NOMO-1 treated with DMSO at 0.1 percent for 48 hours (cell line): ENCODE results near the gene GABBR2.
"Not testable (repeated sequence)": the region's sequence is repeated elsewhere in the genome, so short reads cannot be mapped to it uniquely, and the experiment has no call there.

Source experiments
- DNase-seq: peaks from one replicate; lab custom pipeline; 2025; ENCODE audit not compliant: unreplicated experiment; lab: John Stamatoyannopoulos, UW

GABBR2 gene

DNA sequence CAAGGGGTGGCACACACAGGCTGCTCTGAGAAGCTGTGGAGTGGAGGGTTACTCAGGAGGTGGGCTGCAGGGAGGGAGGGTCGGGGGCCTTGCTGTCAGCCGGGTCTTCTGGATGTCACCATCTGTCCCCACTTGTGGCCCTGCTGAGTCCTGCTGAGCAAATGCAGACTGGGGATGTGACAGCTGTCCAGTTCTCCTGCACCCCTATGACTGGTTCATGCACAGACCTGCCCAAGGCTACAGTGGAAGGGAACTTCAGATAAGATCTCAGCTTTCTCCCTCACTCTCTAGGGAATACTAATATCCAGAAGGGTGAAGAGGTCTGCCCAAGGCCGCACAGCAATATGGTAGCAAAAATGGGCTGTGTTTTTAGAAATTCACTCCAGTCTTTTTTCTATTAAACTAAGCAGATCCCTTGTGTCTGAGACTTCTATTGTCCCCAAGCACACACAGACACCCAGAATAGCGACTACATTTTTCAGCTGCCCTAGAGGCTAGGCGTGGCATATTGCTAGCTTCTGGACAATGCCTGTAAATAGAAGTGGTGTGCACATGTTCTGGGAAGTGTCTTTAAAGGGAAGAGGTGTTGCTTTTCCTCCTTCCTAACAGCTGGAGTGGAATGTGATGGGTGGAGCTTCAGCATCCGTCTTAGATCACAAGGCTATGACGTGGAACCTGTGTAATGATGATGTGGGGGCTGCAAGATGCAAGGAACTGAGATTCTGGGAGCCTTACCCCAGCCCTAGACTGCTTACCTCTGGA, 402.2 kb downstream of the GABBR2 start:
- no peak for DNase-seq

DNA sequence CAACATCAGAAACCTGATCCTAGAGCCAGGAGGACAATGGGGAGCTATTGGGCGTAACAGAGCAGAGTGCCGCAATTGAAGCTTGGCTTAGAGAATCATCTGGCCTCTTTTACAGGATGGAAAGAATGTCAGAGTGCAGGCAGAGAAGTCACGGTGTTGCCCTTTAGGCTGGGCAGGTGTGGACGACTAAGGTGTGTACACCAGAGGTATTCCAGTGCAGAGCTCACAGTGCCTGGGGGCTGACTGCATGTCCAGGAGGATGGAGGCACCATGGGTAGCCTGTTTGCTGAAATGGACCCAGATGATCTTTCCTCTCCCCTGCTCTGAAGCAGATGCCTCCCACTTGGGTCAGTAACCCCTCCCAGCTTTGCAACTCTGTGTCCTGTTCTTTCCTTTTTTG, 404.4 kb downstream of the GABBR2 start:
- no peak for DNase-seq

DNA sequence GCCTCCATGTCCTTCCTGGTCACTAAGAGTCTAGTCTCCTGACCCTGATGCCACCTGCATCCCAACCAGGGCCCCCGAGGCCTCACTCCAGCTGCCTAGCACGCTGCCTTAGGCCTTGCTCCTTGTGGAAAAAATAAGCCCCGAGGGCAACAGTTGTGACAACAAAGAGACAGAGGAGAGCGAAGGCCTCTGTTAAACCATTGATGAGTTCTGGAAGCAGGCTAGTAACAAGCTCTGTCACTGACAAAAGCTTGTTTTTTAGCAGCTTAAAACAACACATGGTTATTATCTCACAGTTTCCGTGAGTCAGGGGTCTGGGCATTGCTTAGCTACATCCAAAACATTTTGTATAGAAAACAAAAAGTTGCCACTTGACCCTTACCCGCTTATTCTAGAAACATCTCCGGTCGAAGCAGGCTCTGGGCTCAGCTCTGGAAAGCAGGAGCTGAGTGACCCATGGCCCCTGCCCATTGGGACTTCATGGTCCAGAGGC, 405.1 kb downstream of the GABBR2 start:
- DNase-seq: no peak

DNA sequence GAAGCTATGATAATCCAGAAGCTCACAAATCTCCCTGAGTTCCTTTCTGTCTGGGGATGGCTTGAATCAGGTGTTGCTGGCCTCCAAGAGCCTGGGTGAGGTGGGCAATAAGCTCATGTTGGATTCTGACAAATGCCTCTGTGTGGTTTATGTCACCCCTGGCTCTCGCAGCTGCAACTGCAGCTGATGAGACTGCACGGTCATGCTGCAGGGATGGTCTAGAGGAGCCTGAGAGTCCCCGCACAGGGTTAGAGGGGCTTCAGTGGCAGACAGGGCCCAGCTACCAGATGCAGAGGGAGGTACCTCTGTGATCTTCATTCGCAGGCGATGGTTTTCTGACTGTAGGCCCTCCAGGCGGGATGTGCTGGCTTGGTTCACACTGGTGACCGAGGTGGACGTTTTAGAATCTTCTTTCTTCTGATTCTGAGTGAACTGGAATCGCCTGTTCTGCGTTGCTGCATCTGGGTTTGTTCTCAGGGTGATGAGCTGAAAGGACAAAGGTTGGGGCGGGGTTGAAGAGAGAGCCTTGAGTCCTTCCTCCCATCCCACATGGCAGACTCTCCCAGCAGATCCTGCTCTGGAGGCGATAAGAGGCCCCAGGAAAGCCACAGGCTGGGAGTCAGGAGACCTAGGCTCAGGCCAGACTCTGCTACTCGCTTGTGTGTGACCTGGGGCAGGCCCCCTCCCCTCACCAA, 405.6 kb downstream of the GABBR2 start:
- DNase-seq: no peak

DNA sequence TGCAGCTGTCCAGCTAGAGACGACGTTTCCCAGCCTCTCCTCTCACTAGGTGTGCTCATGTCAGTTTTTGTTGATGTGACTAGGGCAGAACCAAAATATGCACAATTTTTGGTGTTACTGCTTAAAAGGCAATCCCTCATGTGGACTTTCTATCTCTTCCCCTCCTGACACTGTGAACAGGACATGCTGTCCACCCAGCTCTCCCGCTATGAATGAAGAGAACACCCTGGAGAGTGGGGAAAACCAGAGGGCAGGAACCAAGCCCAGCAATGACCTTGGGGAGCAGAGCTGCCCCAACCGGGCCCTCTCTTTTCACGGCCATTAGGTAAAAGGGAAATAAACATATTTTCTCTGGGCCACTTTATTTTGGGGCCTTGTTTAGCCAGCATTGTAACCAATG, 406.6 kb downstream of the GABBR2 start:
- no peak for DNase-seq

DNA sequence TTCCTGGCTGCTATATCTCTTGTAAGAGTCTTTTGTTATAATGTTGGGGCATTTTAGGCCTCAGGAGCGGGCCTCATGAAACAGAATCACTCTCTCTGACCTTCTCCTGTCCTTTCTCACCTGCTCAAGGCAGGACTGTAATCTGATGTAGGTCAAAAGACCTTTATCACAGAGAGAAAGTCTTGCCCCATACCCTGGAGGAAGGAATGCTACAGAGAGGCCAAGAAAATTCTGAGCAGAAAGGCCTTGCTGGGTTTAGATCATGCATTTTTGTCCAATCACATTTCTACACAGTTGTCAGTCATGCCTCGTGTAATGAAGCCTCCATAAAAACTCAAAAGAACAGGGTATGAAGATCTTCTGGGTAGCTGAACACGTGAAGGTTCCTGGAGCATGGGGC, 408.1 kb downstream of the GABBR2 start:
- no peak for DNase-seq

DNA sequence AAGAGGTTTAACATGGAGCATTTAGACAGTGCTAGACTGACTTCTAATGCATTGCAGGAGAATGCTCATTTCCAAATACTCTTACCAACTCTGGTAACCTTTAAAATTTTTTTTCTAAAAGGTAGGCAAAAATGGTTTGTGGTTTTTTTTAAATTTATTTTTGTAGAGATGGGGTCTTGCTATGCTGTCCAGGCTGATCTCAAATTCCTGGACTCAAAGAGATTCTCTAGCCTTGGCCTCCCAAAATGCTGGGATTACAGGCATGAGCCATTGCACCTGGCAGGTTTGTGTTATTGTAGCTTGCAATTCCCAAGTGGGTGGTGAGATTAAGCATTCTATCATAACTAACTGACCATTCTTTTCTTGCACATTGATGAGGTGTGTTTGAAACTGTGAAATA, 410.3 kb downstream of the GABBR2 start:
- no peak for DNase-seq

DNA sequence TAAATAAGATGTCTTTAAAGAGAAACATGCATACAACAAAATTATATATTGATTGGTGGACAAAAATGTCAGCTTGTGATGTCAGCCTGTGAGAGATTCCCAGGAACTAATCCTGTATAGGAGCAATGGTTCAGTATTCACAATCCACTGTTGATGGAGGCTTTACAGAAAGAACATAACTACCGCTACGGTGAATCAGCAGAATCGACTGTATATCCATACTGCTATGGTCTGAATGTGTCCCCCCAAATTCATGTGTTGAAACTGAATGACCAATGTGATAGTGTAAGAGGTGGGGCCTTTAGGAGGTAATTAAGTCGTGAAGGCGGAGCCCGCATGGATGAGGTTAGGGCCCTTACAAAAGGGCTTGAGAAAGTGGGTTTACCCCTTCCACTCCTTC, 412.9 kb downstream of the GABBR2 start:
- no peak for DNase-seq

DNA sequence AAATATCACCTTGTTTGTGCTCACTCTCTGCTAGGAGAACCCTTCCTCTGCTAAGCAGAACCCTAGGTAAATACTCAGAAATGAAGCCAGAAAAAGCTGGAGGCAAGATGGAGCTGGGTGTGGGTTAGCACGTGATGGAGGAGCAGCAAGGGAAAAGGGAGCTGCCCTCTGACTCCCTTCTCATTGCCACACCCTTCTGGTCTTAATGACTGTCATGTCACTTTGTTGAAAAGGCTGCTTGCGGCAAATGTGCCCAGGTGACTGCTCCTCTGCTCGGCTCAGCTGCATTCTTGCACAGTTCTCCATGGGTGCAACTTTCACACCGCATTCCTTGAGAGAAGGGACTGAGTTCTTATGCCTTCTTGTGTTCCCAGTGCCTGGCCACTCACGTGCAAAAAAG, 416.9 kb downstream of the GABBR2 start:
- no peak for DNase-seq

DNA sequence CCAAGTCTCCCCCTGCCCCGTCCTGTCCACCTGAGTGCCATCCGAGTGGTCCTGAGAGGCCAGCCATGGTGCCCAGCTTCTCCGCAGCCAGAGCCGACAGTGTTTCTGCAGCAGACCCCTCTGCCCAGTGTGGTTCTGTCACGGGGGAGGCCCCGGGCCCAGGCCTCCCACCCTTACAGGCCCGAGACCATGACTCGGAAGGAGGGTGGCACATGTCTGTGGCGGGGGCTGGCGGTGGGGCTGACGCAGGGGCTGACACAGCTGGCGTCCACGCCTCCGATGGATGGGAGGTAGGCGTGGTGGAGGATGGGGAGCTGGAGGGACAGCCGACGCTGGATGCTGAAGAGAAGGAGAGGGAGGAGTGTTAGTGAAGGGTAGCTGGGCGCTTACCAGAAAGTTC, 418.3 kb downstream of the GABBR2 start:
- DNase-seq: no peak

DNA sequence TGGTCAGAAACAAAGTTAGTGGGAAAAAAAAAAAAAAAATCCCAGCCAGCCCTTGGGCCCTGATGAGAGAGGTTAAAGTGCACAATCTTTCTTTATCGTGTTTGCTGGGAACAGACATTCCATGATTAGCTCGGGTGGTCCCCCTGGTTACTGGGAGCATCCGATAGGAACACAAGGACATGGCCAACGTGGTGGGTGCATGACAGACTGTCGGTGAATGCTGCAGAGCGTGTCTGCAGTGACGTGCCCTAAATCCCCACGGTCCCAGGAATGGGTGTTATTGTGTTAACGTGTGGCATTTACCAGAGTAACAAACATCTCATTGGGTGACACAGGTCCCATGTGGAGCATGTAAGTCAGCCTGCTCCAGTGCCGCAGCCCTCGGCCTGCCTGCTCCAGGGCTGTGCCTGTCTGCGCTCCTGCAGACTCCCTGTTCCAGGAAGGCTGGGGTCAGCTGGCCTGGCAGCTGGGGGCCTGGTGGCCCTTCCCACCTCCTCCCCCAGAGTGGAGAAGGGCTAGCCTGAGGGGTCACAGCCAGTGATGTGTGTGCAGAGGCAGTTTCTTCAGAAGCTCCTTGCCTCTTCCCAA, 419.0 kb downstream of the GABBR2 start:
- no peak for DNase-seq

DNA sequence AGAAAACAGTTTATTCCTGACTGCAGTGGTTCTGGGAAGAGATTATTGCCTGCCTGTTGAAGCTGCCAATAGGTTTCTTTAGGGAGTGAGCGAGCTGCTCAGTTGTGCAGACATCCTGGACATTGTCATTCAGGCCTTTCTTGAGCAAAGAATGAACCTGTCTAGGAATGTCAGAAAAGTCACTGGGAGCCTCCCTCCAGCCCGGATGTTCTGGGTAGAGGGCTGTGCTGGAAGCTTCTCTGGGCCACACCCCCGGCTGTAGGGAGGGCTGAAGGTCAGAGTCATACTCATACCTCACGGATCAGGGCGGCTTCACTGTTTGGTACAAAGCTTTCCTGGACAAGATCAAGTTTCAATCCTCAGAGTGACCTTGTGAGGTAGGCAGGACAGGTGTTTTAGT, 419.9 kb downstream of the GABBR2 start:
- DNase-seq: no peak

DNA sequence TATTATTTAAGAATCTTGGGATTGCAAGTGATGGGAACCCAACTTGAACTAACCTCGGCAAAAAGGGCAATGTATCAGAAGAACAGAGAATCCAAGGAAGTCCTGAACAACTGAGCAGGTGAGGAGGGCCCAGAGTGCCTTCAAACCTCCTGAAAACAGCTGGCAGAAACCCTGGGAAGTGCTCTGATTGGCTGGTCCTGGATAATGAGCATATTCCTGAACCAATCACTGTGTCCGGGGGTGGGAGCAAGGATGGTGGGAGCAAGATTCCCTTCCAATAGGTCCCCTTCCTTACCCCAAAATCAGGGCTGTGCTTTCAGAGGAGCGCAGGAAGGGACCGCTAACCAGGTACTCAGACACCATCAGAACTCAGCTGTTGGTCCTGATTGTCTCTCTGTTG, 421.4 kb downstream of the GABBR2 start:
- DNase-seq: no peak

DNA sequence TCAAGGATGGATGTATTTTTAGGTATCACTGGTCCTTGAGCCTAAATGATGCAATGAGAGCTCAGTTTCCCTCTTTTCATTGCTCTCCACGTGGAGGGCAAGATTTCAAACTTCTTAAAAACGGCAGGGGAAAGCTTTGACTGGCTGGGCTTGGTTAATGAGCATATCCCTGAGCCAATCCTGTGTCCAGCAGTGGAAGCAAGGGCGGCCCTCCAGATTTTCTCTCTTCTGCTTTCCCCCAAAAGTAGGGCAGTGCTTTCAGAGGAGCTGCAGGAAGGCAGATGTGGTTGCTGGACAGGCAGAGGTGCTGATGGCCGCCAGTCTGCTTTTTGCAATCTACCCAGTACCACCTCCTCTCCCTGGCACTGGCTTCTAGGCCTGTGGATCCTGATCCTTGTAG, 423.3 kb downstream of the GABBR2 start:
- DNase-seq: no peak

DNA sequence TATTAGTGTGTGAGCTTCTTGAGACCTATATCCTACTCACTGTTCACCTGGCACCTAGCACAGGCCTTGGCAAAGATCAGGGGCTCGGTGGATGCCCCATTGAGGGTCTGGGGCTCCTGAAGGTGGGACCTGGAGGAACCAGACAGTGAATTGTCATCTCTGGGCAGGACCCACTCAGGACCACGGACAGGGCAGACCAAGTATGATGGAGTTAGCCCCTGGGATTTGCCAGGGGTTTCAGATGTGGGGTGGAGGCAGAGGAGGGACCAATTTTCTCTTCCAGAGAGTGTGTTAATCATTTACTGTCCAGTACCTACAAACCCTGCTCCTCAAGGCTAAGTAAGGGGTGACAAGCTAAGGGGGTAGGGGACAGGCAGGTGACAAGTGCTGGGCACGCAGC, 424.0 kb downstream of the GABBR2 start:
- DNase-seq: no peak

DNA sequence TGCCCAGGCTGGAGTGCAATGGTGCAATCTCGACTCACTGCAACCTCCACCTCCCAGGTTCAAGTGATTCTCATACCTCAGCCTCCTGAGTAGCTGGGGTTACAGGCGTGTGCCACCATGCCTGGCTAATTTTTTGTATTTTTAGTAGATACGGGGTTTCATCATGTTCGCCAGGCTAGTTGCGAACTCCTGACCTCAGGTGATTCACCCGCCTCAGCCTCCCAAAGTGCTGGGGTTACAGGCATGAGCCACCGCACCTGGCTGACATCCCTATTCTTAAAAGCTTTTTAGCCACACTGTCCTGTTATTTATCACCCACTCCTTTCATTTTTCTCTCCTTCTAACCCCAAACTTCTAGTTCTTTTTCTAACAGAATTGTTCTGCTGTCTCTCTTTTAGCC, 425.6 kb downstream of the GABBR2 start:
- DNase-seq: not testable (repeated sequence)

DNA sequence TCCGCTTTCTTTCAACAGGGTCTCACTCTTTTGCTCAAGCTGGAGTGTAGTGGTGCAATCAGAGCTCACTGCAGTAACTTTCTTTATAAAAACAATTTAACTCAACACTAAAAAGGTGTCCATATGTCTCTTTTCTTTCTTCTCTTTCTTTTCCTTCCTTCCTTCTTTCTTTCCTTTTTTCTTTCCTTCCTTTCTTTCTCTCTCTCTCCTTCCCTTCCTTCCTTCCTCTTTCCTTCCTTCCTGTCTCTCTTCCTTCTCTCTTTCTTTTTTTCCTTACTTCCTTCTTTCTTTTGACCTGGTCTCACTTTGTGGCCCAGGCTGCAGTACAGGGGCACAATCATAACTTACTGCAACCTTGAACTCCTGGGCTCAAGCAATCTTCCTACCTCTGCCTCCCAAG, 427.5 kb downstream of the GABBR2 start:
- no peak for DNase-seq

DNA sequence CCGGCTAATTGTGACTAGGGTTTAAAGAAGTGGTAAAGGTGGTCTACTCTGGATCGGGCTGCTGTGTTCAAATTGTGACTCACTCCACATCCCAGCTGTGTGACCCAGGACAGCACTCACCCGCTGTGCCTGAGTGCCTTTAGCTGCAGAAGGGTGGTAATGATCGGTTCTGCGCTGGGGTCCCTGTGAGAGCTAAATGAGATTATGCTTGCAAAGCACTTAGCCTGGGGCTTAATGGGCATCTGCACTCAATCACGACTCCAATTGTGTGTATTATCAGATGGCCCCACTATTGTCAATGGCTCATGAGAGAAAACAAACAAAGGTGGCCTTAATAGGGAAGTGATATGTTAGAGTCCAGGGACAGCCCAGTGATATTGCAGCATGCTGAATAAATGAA, 428.2 kb downstream of the GABBR2 start:
- DNase-seq: no peak

DNA sequence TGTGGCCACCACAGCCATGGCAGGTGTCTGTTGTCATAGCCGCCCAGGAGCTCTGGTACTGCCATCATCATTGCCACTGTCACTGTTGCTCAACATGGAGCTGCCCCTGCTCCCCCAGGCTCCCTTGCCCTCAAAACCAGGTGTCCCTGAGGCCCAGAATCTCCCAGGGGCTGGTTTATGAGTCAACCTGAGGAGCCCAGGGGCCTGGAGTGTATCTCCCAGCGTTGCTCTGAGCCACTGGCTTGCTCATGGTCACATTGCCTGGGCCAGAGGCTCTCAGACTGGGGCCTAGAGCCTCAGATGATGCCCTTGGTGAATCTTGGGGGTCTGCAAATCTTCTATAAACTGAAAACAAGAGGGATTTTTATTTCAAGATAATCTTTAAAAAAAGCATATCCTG, 428.6 kb downstream of the GABBR2 start:
- DNase-seq: no peak

DNA sequence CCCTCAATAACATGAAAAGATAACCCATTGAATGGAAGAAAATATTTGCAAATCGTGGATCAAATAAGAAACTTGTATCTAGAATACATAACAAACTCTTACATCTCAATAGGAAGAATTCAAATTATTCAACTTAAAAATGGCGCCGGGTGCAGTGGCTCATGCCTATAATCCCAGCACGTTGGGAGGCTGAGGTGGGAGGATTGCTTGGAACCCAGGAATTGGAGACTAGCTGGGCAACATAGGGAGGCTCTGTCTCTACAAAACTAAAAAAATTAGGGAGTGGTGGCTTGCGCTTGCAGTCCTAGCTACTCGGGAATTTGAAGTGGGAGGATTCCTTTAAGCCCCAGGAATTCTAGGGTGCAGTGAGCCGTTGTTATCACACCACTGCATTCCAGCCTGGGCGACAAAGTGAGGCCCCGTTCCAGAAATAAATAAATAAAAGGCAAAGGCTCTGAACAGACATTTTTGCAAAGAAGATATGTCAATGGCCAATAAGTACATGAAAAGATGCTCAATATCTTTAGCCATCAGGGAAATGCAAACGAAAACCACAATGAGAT, 431.7 kb downstream of the GABBR2 start:
- no peak for DNase-seq

DNA sequence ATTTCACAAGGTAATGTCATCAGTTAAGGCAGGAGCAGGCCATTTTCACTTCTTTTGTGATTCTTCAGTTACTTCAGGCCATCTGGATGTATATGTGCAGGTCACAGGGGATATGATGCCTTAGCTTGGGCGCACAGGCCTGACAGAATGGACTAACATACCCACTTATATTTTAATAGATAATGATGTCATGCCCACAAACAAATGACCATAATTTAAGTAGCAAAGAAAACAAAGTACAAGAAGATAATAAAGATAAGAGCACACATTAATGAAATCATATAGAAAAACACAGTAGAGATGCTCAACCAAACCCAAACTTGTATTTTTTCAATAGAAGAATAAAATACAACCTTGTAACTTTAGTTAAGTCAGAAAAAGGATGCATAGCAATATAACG, 433.6 kb downstream of the GABBR2 start:
- DNase-seq: no peak

DNA sequence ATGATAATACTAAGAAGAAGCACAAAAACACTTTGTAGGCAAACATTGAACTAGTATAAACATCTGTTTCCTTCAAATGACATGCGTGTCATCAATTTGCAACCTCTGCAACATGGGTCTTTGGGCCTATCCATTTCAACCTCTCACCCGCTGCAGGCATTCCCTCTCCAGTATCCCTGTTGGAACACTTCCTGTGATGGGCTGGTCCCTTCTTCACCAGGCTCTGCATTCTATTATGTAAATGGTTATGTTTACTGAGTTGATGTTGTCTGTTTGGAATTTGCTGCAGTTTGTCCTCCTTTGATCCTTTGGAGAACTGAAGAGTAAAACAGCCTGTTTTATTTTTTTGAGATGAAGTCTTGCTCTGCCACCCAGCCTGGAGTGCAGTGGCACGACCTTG, 436.7 kb downstream of the GABBR2 start:
- DNase-seq: no peak
